Measurements from ENCODE around the gene CYFIP1.
"Not testable (repeated sequence)": the region's sequence is repeated elsewhere in the genome, so short reads cannot be mapped to it uniquely, and the experiment has no call there.

Gene CYFIP1

DNA sequence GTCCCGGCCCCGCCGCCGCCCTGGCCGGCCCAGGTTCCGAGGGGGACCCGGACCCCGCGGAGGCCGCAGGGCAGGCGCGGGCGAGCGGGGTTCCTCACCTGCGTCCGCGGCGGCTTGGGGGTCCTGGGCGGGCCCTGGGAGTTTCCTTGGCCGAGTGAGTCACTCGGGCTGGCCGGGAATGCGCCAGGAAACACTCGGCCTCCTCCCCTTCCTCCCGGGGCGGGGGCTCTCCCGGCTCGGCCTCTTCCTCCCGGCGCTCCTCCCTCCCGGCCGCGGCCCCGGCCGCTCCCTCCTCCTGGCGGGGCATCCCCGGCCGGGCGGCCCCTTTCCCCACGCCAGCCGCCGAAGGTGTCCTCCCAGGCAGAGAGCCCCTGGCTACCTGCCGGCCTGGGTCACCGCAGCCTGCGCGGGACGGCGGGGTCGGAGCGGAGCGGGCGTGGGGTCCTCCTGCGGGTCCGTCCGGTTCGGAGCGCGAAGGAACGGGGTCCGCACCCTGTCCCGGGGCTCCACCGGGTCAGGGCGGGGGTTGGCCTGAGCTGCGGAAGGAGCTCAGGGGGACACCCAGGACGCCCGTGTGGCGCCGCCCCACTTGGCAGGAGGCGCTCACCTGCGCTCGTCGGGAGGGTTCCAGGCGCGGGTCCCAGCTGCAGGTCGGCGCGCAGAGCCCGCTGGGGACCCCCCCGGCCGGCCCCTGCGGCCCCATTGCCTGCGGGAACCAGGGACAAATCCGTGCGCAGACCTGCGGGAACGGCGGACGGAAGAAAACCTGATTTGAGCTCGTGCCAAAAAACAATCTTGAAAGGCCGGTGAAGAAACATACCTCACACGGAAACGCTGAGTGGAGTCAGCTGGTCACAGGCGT is at the start of gene CYFIP1:
Gene CYFIP1 (minus strand): TSS at position 180 of the 862 bp plus-strand sequence. CDS start 33,083 bp downstream, outside the sequence.
- peak; percentile 30 for DNase-seq

- no peak for DNase-seq
Measured at GRCh38 chr15:23026218-23026617, 46.0 kb upstream of the CYFIP1 start.

DNA sequence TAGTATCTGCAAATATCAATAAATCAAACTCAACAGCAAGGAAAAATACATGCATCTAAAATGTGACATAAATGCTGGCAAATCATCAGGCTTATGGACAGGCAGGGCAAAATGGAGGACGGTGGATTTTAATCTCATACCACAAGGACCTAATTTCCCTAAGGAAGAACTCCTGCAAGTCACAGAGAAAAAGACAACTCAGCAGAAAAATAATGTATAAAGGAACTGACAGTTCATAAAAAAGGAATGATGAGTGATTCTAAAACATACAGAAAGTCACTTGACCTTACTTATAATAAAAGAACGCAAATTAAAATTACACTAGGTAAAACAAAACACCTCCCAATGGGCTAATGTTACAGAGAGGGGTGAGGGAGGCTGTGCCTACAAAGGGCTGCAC is 42.0 kb upstream of the CYFIP1 start:
- DNase-seq = no peak

GRCh38 chr15:23014394-23015000 is 34.3 kb upstream of the CYFIP1 start:
- no peak for DNase-seq

- no peak for DNase-seq
Measured at GRCh38 chr15:23013681-23014080, 33.5 kb upstream of the CYFIP1 start.

DNA sequence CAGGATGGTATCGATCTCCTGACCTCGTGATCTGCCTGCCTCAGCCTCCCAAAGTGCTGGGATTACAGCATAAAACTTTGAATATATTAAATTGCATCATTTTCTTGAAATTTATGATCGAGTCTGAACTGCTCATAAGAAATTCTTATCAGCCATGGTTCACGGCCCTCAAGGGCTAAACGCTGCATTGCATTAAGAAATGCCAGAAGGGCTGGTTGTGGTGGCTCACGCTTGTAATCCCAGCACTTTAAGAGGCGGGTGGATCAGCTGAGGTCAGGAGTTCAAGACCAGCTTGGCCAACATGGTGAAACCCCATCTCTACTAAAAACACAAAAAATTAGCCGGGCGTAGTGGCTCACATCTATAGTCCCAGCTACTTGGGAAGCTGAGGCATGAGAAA is 32.4 kb upstream of the CYFIP1 start:
- DNase-seq = not testable (repeated sequence)

- no peak for DNase-seq
Measured at GRCh38 chr15:23003736-23004135, 23.6 kb upstream of the CYFIP1 start.

GRCh38 chr15:23002920-23003319 is 22.8 kb upstream of the CYFIP1 start:
- no peak for DNase-seq

DNA sequence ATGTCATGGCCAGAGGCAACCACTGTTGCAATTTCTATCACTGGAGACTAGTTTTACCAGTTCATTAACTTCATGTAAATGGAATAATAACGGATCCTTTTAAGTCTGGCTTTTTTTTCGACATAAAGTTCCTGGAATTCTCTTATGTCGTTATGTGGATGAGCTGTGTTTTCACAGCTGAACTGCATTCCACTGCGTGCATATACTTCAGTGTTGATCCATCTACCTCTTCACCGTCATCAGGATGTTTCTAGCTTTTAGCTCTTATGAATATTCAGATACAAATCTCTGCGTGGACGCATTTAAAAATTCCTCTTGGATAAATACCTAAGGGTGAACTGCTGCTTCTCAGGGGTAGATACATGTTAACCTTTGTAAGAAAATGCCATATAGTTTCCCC is 15.6 kb upstream of the CYFIP1 start:
- DNase-seq = no peak

- DNase-seq = no peak
Measured at GRCh38 chr15:22992024-22992326, 11.8 kb upstream of the CYFIP1 start.

DNA sequence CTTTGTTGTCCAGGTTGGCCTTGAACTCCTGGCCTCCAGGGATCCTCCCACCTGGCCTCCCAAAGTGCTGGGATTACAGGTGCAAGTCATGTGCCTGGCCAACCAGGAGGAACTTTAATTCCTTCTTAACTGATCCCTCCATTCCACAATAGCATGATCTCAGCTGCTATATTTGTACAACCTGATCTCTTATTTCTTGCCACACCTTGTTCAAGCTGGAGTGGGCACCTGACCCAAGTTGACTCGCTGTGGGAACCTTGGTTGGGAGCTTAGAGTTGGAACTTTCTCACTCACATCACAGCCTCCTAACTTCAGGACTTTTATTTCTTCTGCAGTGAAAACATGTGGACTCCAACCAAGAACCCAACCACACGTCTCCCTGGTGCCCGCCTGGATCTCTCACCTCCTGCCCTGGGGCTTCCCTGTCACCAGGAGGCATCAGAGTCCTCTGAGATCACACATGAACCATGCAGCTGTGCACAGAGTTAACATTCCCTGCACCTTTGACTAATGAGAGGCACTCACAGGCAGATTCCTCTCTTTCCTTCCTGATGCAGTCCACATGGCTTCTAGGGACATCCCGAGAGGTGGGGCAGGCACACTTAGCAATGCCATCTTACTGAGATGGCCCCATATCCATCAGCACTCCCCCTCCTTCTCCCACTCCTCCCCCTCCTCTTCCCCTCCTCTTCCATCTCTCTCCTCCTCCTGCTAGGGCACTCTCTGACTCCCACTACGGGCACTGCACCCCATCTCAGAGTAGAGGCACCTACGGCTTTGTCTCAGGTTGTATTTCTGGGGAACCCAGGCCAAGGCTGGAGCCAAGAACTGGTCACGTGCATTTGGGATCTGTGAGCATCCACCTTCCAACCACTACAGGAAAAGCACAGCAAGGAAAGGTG is 9.7 kb upstream of the CYFIP1 start:
- no peak for DNase-seq

- no peak for DNase-seq
Measured at GRCh38 chr15:22988811-22989210, 8.6 kb upstream of the CYFIP1 start.

DNA sequence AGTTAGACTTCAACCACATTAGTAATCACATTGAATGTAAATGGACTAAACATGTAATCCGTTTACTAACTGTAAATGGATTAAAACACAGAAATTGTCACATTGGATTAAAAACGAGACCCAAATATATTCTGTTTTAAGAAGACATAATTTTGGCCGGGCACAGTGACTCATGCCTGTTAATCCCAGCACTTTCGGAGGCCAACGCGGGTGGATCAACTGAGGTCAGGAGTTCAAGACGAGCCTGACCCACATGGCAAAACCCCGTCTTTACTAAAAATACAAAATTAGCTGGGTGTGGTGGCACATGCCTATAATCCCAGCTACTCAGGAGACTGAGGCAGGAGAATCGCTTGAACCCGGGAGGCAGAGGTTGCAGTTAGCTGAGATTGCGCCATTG is 1.8 kb upstream of the CYFIP1 start:
- DNase-seq = not testable (repeated sequence)

DNA sequence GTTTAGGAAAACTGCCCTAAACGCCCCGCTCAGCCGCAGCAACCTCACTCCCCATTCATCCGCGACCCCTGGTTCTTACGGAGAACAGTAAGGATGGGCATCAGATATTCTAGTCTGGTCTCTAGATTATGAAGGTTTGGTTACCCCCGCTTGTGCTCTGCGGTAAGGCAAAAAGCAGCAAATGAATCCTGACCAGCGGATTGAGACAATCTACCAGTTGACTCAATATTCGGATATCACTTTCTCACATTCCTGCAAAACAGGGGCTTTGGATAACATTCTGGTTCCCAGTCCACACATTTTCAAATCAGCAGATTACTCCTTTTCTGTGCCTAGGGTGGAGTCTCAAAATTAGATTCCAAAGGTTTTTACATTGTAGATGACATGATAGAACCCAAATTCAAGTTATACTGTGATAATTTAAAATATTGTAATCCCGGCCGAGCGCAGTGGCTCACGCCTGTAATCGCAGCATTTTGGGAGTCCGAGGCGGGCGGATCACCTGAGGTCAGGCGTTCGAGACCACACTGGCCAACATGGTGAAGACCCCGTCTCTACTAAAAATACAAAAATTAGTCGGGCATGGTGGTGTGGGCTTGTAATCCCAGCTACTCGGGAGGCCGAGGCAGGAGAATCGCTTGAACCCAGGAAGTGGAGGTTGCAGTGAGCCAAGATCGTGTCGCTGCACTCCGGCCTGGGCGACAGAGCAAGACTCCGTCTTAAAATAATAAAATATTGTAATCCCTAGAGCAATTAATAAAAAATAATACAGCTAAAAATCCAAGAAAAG is 1.1 kb upstream of the CYFIP1 start:
- no peak for DNase-seq

DNA sequence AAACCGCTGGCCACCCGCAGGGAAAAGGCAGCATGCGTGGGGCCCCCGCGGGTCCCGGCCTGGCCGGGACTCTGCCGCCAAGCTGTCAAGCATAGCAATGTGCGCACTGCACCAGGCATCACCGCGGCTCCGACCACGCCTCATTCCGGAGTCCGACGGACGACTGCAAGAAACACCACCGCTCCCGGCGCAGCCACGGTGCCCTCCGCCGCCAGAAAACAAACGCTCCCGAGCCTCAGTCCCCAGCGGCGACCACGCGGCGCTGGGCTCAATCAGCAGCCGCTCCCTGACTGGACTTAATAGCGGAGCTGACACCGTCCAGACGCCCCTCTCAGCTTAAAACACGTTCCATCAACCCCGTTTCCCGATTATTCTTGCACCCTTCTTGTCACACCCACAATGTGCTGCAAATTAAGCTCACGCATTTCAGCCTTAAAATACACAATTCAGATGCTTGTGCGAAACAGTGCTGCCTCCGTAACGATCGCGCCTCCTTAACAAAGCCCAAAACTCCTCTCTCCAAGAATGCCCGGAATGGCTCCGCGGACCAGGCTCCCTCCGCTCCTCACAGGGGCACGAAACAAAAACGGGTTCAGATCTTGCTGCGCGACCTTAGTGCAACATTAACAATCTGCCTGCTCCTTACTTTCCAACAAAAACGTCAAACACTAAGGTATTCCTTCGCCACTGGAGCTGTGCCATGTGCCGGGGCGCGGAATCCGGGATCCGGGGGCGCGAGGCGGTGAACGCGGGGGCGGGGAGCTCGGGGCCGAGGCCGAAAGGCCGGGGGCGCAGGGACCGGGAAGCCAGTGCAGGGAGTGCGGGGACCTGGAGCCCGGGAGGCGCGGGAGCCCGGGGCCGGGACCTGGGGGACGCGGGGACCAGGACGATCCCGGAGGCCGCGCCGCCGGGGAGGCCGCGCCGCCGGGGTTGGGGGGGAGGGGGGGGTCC is 655 bp downstream of the CYFIP1 start:
- DNase-seq = no peak

DNA sequence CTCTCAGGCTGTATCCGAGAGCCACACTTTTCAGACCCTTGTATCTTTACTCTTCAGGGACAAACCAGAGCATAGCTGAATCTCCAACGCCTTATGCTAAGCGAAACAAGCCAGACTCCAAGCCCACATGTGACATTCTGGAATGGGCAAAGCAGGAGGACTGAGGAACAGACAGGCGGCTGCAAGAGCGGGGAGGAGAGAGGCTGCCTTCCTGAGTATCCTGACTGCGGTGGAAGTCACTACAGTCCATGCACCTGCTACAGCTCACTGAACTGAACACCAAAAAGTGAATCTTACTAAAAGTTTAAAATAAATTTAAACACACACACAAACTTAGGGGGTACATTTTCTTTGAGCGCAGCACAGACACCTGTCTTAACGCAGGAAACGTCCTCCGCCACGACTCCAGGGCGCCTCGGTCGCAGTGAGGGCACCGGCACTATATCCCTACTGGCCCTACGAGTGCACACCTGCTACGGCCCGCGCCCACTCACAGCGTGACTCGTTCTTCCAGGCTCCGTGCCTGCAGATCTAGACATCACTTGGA is 1.4 kb downstream of the CYFIP1 start:
- no peak for DNase-seq

- no peak for DNase-seq
Measured at GRCh38 chr15:22974745-22975144, 5.4 kb downstream of the CYFIP1 start.

GRCh38 chr15:22973987-22974386 is 6.2 kb downstream of the CYFIP1 start:
- no peak for DNase-seq

DNA sequence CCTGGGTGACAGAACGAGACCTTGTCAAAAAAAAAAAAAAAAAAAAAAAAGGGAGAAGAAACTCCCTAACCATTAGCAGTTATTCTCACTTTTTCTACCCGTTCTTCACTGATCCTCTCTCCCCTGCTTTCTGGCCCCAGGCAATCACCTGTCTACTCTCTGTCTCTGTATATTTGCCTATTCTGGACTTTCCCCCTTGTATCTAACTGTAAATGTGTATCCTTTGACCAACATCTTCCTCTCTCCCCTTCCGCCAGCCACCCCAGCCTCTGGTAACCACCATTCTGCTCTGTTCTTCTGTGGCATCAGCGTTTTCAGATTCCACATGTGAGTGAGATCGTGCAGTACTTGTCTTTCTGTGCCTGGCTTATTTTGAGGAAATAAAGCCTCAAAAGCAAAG is 6.9 kb downstream of the CYFIP1 start:
- DNase-seq = no peak

DNA sequence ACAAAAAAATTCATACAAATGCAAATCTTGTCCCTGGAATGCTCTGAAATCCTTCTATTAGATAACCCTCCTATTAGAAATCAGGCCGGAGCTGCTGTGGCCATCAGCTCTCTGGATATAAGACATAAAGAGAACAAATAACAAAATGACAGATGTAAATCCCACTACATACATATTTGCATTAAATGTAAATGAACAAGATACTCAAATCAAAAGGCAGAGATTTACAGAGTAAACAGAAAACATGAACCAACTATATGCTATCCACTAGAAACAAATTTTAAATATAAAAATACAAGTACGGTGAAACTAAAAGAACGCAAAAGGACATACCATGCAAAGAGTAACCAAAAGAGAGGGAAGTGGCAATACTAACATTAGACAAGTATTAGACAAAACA is 10.7 kb downstream of the CYFIP1 start:
- no peak for DNase-seq

- no peak for DNase-seq
Measured at GRCh38 chr15:22968366-22968765, 11.8 kb downstream of the CYFIP1 start.

All from COR-L47 (cell line).